Gastrocnemius medialis (tissue), 4 donors: ENCODE measurements around the gene EPB41.

Experiments used
- POLR2A ChIP-seq, 2 donors: fragments of 450-650 bp; IDR thresholded peaks; one replicate each; pipeline ENCODE4 v1.6.1; 2017; ENCODE audit warnings: antibody characterized with exemption in 2 of 2, mild to moderate bottlenecking in 2 of 2, moderate library complexity in 2 of 2
- TF ChIP-seq, protein P1 (sequence below), 5 experiments: fragments of 450-650 bp in 3 of 5; fragments of 200-600 bp in 2 of 5; sonication (generic) in 2 of 5; IDR thresholded peaks in 4 of 5; conservative IDR thresholded peaks in 1 of 5; 1 replicate in 4 of 5; 2 replicates in 1 of 5; pipeline ENCODE4 v1.5.1; 2016 to 2019; ENCODE audit warnings: antibody characterized with exemption in 5 of 5, mild to moderate bottlenecking in 3 of 5, moderate library complexity in 3 of 5

DNA sequence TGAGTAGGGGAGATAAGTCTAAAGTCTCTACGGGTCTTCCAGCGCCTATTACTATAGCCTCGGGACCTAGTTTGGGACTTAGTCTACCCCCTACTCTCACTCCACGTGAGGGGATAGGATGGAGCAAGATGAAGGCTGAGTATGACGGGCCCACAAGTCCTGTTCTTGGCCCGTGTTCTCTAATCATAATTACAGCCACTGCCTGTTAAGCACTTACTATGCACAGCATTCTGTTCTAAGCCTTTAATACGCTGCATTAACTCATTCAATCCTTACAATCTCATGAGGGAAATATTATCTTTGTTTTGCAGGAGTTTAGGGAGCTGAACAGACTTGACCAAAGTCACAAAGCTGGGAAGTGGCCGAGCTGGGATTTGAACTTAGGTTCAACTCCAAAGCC is 23.9 kb upstream of the EPB41 start:
- TF ChIP-seq, protein P1, sequence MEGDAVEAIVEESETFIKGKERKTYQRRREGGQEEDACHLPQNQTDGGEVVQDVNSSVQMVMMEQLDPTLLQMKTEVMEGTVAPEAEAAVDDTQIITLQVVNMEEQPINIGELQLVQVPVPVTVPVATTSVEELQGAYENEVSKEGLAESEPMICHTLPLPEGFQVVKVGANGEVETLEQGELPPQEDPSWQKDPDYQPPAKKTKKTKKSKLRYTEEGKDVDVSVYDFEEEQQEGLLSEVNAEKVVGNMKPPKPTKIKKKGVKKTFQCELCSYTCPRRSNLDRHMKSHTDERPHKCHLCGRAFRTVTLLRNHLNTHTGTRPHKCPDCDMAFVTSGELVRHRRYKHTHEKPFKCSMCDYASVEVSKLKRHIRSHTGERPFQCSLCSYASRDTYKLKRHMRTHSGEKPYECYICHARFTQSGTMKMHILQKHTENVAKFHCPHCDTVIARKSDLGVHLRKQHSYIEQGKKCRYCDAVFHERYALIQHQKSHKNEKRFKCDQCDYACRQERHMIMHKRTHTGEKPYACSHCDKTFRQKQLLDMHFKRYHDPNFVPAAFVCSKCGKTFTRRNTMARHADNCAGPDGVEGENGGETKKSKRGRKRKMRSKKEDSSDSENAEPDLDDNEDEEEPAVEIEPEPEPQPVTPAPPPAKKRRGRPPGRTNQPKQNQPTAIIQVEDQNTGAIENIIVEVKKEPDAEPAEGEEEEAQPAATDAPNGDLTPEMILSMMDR (IDR thresholded peaks at IDR 0.05 in 4 of 5, conservative IDR thresholded peaks at IDR 0.05 in 1 of 5) = no peak
- TF ChIP-seq POLR2A (IDR thresholded peaks at IDR 0.05) = no peak
